Measurements from ENCODE around the gene CHIT1. TPM values are rescaled to one million over a fixed set of nuclear protein-coding genes. Genes with fewer than 3 reads are reported as not detected.
A peak's percentile ranks its signal among the peaks of the same experiment; 100 is the strongest.

CHIT1 gene
- total RNA-seq, 1 donor from 2014 or later: 225 TPM

- TF ChIP-seq CTCF (IDR thresholded peaks at IDR 0.05): no peak
- ATAC-seq (no peak), DNase-seq (no peak)
- H3K4me1 ChIP-seq: peaks cover 31% of the 10 kb centered on the region
- H3K9me3 ChIP-seq: no peaks in the 10 kb centered on the region
- H3K27ac ChIP-seq: no peak overlapping the region
- no peaks in the 10 kb centered on the region for H3K27me3 ChIP-seq (ENCODE audit: low read depth)
- intact Hi-C loops (cut with DNase I): loop anchor here (10.0 kb wide), 1 partner anchor 170 kb away; no protein-coding TSS in a partner anchor
- no peak overlapping the region for H3K4me3 ChIP-seq
- no peaks in the 10 kb centered on the region for H3K36me3 ChIP-seq
These were observed 24.7 kb downstream of the CHIT1 start for GRCh38 chr1:203204756-203205155.

DNA sequence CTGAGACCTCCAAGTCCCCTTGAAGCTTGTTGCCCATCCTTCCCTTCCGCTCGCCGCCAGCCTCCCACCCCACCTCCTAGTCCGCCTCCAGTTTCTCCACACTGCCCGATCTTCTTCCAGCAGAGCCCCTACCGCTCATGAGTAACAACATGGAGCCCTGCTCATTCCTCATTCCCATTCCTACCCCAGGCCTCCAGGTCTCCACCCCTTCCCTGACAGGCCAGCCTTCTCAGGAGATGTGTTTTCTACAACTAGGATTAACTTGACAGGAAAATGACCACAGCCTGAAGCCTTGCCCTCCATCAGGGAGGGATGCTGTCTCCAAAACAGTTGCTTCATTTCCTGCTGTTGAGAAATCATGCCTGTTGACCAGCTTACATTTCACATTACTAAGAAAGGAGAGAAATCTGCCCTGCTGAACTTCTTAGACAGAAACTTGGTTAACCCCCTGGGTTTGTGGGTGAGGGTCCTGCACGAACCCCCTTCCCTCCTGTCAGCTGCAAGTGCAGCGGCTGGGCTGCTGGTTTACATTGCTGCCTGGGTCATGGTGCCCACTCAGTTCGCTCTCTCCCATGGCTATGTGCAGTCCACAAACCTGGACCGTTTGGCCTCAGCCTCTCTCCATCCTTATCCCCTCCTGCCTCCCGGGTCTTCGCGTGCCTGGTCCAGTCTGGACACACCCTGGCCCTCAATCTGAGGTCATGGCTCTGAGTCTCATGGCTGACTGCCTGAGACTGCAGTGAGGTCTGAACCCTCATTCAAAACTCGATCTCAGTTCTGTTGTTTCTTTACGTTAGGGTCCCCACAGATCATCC is 26.8 kb downstream of the CHIT1 start:
- TF ChIP-seq CTCF (IDR thresholded peaks at IDR 0.05): no peak
- ATAC-seq (peak; percentile 53 to 66), DNase-seq (no peak)
- peak overlapping the region; percentile 37 for H3K27ac ChIP-seq
- no peaks in the 10 kb centered on the region for H3K9me3 ChIP-seq
- H3K36me3 ChIP-seq: no peaks in the 10 kb centered on the region
- peaks cover 39% of the 10 kb centered on the region for H3K4me1 ChIP-seq
- H3K4me3 ChIP-seq: no peak overlapping the region
- no peaks in the 10 kb centered on the region for H3K27me3 ChIP-seq (ENCODE audit: low read depth)
- intact Hi-C loops (cut with DNase I): loop anchor here (10.0 kb wide), 1 partner anchor 168 kb away; no protein-coding TSS in a partner anchor

DNA sequence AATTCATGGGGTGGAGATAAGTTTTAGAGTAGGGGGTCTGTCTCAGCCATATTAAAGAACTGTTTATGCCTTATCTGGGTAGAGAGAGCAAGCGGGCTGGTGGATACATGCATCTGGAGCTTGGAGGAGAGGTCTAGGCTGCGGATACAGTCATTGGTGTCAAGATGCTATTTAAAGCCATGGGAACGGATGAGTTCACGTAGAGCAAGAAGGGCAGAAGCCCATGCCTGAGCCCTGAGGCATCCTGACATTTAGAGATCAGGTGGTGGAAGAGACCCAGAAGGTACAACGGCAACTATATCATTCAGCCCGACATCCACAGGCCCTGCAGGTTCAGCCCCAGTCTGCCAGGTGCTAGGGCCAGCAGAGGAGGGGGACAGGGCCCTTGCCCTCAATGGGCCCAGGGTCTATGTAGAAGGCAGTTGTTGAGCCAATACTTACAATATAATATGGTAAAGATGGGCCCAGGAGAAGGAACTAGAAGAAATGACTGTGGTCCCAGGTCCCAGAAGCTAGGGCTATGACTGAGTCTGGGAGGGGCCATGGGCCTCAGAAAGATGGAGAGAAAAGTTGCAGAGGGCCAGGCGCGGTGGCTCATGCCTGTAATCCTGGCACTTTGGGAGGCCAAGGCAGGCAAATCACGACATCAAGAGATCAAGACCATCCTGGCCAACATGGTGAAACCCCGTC is 27.8 kb downstream of the CHIT1 start:
- H3K4me1 ChIP-seq: peaks cover 39% of the 10 kb centered on the region
- DNase-seq (no peak), ATAC-seq (no peak)
- no peaks in the 10 kb centered on the region for H3K27me3 ChIP-seq (ENCODE audit: low read depth)
- H3K9me3 ChIP-seq: no peaks in the 10 kb centered on the region
- H3K27ac ChIP-seq: peak overlapping the region; percentile 37
- intact Hi-C loops (cut with DNase I): loop anchor here (10.0 kb wide), 1 partner anchor 167 kb away; no protein-coding TSS in a partner anchor
- no peaks in the 10 kb centered on the region for H3K36me3 ChIP-seq
- H3K4me3 ChIP-seq: no peak overlapping the region
- TF ChIP-seq CTCF (IDR thresholded peaks at IDR 0.05): no peak

GRCh38 chr1:203200916-203201315 is 28.6 kb downstream of the CHIT1 start:
- Histone ChIP-seq H3K9me3 (no peaks in the 10 kb centered on the region), H3K4me1 (peaks cover 39% of the 10 kb centered on the region), H3K27me3 (ENCODE audit: low read depth) (no peaks in the 10 kb centered on the region), H3K27ac (peak overlapping the region; percentile 55), H3K4me3 (no peak overlapping the region), H3K36me3 (no peaks in the 10 kb centered on the region)
- intact Hi-C loops (cut with DNase I): loop anchor here (10.0 kb wide), 1 partner anchor 166 kb away; no protein-coding TSS in a partner anchor
- ATAC-seq (no peak), DNase-seq (no peak)
- no peak for TF ChIP-seq CTCF (IDR thresholded peaks at IDR 0.05)

DNA sequence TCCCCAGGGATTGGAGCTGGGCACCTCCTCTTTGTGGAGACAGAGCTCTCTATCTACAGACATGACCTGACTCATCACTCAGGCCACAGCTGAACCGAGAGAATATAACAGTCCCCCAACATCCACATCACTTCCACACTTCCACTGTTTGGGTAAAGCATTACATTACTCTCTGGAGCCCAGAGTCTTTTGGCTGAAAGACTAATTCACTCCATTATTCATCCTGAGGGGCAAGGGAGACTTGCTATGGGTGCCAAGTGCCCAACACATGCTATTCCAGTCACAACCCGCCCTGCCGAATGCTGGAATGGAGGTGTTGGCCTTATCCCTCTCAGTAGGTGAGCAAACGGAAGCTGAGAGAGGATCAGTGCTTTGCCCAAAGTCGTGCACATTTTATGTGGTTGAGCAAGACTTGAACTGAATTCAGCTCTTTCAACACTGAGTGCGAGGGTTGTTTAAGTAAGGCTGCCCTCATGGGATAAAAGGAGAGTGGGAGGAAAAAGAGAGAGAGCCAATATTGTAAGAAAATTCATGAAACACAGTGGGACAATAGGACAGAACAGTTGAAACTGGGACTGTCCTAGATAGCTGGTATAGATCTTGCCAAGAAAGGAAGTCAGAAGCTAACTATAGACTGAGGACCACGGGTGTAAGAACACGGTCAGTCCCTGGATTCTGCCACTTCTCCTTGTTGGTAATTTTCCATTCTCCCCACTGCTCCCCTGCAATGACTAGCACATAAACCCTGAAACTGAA is 29.5 kb downstream of the CHIT1 start:
- Histone ChIP-seq H3K36me3 (no peaks in the 10 kb centered on the region), H3K4me1 (peaks cover 39% of the 10 kb centered on the region), H3K4me3 (no peak overlapping the region), H3K27ac (peak overlapping the region; percentile 55), H3K27me3 (ENCODE audit: low read depth) (no peaks in the 10 kb centered on the region), H3K9me3 (no peaks in the 10 kb centered on the region)
- TF ChIP-seq CTCF (IDR thresholded peaks at IDR 0.05): no peak
- intact Hi-C loops (cut with DNase I): loop anchor here (10.0 kb wide), 1 partner anchor 165 kb away; no protein-coding TSS in a partner anchor
- DNase-seq: no peak
- peak; percentile 67 to 80 for ATAC-seq
